BLaER1 (cell line): ENCODE data around the gene TTYH1.

Experiments
- H3K27ac ChIP-seq: shearing (Covaris generic); formaldehyde crosslinking; 2 replicates; pipeline ENCODE4 v1.8.1; 2022
- H3K27me3 ChIP-seq: shearing (Covaris generic); formaldehyde crosslinking; 2 replicates; pipeline ENCODE4 v1.8.1; 2022
- H3K36me3 ChIP-seq: shearing (Covaris generic); formaldehyde crosslinking; 2 replicates; pipeline ENCODE4 v1.8.1; 2022
- H3K4me1 ChIP-seq: shearing (Covaris generic); formaldehyde crosslinking; 2 replicates; pipeline ENCODE4 v1.8.1; 2022
- H3K4me2 ChIP-seq: shearing (Covaris generic); formaldehyde crosslinking; 2 replicates; pipeline ENCODE4 v1.8.1; 2022
- H3K4me3 ChIP-seq: shearing (Covaris generic); formaldehyde crosslinking; 2 replicates; pipeline ENCODE4 v1.8.1; 2022
- H3K9ac ChIP-seq: shearing (Covaris generic); formaldehyde crosslinking; 2 replicates; pipeline ENCODE4 v1.8.1; 2022
- H3K9me3 ChIP-seq: shearing (Covaris generic); formaldehyde crosslinking; 2 replicates; pipeline ENCODE4 v1.8.1; 2022
- H4K20me1 ChIP-seq: shearing (Covaris generic); formaldehyde crosslinking; 2 replicates; pipeline ENCODE4 v1.8.1; 2022
- Cebpa-rat ChIP-seq: shearing (Covaris generic); IDR thresholded peaks from 2 replicates; pipeline ENCODE4 v1.8.1; 2022

TTYH1 gene

DNA sequence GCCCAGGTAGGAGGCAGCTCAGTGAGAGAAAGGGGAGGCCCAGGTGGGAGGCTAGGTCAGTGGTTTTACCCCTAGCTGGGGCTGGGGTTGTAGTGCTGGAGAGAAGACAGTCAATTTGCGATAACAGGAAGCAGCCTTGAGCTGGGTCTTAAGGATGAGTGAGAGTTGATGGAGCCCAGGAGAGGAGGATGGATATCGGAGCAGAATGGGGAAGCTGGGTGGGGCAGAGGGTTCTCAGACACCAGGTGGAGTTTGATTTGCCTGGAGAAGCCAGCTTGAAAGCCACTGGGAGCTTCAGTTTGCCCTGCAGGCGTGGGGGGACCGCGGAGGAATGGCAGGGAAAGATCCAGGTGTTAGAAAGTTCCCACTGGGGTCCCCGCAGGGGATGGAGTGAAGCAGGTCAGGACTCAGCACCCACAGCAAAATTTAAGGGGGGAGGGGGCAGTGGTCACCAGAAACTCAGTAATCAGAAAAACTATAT is 58.7 kb downstream of the TTYH1 start:
- no peak overlapping the region for H3K4me3 ChIP-seq
- H3K4me1 ChIP-seq: peaks cover 40% of the 10 kb centered on the region
- no peaks in the 10 kb centered on the region for H3K36me3 ChIP-seq
- no peak overlapping the region for H3K9ac ChIP-seq
- no peaks in the 10 kb centered on the region for H4K20me1 ChIP-seq
- H3K4me2 ChIP-seq: peak overlapping the region; percentile 80
- H3K9me3 ChIP-seq: no peaks in the 10 kb centered on the region
- TF ChIP-seq Cebpa-rat: no peak
- peak overlapping the region; percentile 68 for H3K27ac ChIP-seq
- H3K27me3 ChIP-seq: no peaks in the 10 kb centered on the region

DNA sequence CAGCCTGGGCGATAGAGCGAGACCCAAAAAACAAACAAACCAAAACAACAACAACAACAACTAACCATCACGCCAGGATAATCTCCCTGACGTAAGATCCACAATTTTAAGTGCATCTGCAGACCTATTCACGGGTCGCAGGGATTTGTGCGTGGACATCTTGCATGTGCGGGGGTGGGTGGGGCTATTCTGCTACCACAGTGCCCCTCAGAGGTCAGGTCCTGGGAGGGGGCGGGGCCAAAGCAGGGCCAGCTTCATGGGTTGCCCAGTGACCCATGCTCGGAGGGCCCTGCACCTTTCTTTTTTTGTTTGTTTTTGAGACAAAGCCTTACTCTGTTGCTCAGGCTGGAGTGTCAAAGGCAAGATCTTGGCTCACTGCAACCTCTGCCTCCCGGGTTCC is 60.4 kb downstream of the TTYH1 start:
- Histone ChIP-seq H3K9ac (no peak overlapping the region), H3K9me3 (no peaks in the 10 kb centered on the region), H4K20me1 (no peaks in the 10 kb centered on the region), H3K36me3 (no peaks in the 10 kb centered on the region), H3K27ac (no peak overlapping the region), H3K4me3 (no peak overlapping the region), H3K4me1 (peaks cover 32% of the 10 kb centered on the region), H3K27me3 (no peaks in the 10 kb centered on the region), H3K4me2 (no peak overlapping the region)
- no peak for TF ChIP-seq Cebpa-rat

DNA sequence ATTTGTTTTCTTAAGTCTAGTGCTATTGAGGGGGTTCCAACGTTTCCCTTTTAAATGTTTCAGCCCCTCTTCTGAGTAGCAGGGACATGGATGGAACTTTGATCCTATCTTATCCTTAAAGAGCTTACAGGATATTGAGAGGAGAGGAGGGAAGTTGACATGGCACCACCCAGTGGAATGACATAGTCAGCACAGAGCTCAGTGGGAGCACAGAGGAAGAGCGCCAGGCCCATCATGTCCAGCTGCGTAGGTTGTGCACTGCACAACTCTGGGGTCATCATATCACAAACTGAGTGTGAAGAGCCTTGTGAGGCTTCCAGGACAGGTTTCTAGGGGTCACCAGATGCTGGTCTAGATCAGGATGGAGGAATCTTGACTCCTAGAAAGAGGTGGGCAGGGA is 62.4 kb downstream of the TTYH1 start:
- Histone ChIP-seq H3K4me2 (no peak overlapping the region), H3K9ac (no peak overlapping the region), H3K27ac (no peak overlapping the region), H4K20me1 (no peaks in the 10 kb centered on the region), H3K9me3 (no peaks in the 10 kb centered on the region), H3K4me1 (peaks cover 42% of the 10 kb centered on the region), H3K4me3 (no peak overlapping the region), H3K36me3 (no peaks in the 10 kb centered on the region), H3K27me3 (no peaks in the 10 kb centered on the region)
- no peak for TF ChIP-seq Cebpa-rat

DNA sequence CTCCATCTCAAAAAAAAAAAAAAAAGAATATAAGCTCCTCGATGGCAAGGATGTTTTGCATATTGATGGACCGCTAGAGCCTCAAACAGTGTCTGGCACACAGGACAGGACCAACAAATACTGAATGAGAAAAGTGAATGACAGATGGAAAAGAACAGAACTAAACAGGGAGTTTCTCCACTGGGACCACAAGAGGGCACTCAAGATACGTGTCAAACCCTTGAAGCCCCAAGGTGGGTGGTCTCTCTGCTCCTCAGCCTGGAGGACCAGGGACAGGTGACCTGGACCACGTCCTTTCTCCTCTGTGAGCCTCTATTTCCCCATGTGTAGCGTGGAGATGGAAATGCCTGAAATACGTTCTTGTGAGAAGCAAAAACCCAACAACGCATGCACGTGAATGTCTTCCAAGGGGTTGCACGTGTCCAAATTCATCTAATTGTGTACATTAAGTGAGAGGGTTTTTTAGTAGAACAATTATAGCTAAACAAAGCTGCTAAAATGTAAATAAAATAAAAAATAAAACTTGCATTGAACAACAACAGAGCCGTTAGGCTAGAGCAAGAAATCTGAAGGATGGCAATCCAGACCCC is 63.5 kb downstream of the TTYH1 start:
- H3K27ac ChIP-seq: no peak overlapping the region
- TF ChIP-seq Cebpa-rat: no peak
- H3K4me2 ChIP-seq: no peak overlapping the region
- H3K36me3 ChIP-seq: no peaks in the 10 kb centered on the region
- H3K9ac ChIP-seq: no peak overlapping the region
- H4K20me1 ChIP-seq: no peaks in the 10 kb centered on the region
- H3K27me3 ChIP-seq: no peaks in the 10 kb centered on the region
- peaks cover 42% of the 10 kb centered on the region for H3K4me1 ChIP-seq
- no peaks in the 10 kb centered on the region for H3K9me3 ChIP-seq
- no peak overlapping the region for H3K4me3 ChIP-seq

DNA sequence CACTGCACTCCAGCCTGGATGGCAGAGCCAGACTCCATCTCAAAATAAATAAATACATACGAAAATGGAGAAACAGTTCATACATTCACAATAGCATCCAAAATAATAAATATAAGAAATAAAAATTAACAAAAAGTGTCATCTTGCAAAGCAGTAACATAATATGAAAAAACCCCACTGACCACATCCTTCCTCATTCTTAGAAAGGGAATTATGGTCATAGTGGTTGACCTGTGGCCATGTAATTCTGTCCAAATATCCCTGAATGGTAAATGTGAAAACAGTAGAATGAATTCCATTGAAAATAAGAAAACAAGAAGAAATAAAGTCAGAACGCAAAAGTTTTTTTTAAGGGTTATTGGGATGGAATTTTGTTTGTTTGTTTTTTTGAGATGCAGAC is 64.8 kb downstream of the TTYH1 start:
- H4K20me1 ChIP-seq: no peaks in the 10 kb centered on the region
- H3K4me2 ChIP-seq: no peak overlapping the region

DNA sequence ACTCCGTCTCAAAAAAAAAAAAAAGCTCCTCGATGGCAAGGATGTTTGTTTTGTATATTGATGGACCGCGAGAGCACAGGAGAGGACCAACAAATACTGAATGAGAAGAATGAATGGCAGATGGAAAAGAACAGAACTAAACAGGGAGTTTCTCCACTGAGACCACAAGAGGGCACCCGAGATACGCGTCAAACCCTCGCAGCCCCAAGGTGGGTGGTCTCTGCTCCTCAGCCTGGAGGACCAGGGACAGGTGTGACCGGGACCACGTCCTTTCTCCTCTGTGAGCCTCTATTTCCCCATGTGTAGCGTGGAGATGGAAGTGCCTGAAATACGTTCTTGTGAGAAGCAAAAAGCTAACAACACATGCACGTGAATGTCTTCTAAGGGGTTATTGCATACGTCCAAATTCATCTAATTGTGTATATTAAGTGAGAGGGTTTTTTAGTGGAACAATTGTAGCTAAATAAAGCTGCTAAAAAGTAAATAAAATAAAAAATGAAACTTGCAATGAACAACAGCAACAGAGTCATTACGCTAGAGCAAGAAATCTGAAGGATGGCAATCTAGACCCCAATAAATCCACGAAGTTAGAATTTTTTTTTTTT is 66.2 kb downstream of the TTYH1 start:
- H3K4me2 ChIP-seq: peak overlapping the region; percentile 40; the same call in 1 of the 2 replicates
- no peaks in the 10 kb centered on the region for H4K20me1 ChIP-seq
- H3K4me3 ChIP-seq: no peak overlapping the region
- H3K4me1 ChIP-seq: peaks cover 51% of the 10 kb centered on the region
- H3K27ac ChIP-seq: no peak overlapping the region
- H3K27me3 ChIP-seq: no peaks in the 10 kb centered on the region
- H3K9ac ChIP-seq: no peak overlapping the region
- no peak for TF ChIP-seq Cebpa-rat
- H3K36me3 ChIP-seq: no peaks in the 10 kb centered on the region
- H3K9me3 ChIP-seq: no peaks in the 10 kb centered on the region

More for the DNA sequence above, 64.8 kb downstream of the TTYH1 start:
- Histone ChIP-seq H3K9ac (no peak overlapping the region), H3K4me1 (peaks cover 39% of the 10 kb centered on the region), H3K4me3 (no peak overlapping the region), H3K27ac (no peak overlapping the region), H3K9me3 (no peaks in the 10 kb centered on the region), H3K27me3 (no peaks in the 10 kb centered on the region), H3K36me3 (no peaks in the 10 kb centered on the region)
- no peak for TF ChIP-seq Cebpa-rat

DNA sequence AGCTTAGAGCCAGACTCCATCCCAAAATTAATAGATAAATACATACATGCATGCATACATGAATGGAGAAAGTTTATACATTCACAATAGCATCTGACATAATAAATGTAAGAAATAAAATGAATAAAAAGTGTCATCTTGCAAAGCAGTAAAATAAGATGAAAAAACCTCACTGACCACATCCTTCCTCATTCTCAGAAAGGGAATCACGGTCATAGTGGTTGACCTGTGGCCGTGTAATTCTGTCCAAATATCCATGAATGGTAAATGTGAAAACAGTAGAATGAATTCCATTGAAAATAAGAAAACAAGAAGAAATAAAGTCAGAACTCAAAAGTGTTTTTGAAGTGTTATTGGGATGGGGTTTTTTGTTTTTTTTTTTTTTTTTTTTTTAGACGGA is 67.6 kb downstream of the TTYH1 start:
- H3K27me3 ChIP-seq: no peaks in the 10 kb centered on the region
- TF ChIP-seq Cebpa-rat: no peak
- H3K4me1 ChIP-seq: peaks cover 51% of the 10 kb centered on the region
- H4K20me1 ChIP-seq: no peaks in the 10 kb centered on the region
- H3K4me3 ChIP-seq: no peak overlapping the region
- no peak overlapping the region for H3K27ac ChIP-seq
- H3K9ac ChIP-seq: no peak overlapping the region
- H3K36me3 ChIP-seq: no peaks in the 10 kb centered on the region
- peak overlapping the region; percentile 65 for H3K4me2 ChIP-seq
- H3K9me3 ChIP-seq: no peaks in the 10 kb centered on the region

DNA sequence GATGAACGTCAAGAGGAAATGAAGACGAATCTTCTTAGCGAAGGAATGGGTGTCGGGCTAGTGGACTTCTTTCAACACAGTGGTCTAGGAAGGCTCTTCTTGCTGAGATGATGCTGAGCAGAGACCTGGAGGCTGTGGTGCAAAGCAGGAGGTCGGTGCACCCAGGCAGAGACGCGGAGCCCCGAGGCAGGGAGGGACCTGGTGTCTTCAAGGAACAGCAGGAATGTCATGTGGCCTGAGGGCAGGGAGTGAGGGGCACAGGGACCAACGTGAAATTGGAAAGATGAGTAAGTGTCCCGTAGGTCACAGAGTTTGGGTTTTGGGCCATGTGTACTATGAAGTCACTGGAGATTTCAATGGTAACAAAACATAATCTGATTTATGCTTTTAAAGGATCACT is 69.2 kb downstream of the TTYH1 start:
- Histone ChIP-seq H4K20me1 (no peaks in the 10 kb centered on the region), H3K4me3 (no peak overlapping the region), H3K9me3 (no peaks in the 10 kb centered on the region), H3K27me3 (no peaks in the 10 kb centered on the region), H3K36me3 (no peaks in the 10 kb centered on the region), H3K9ac (no peak overlapping the region), H3K27ac (no peak overlapping the region), H3K4me2 (no peak overlapping the region), H3K4me1 (peaks cover 51% of the 10 kb centered on the region)
- TF ChIP-seq Cebpa-rat: no peak

DNA sequence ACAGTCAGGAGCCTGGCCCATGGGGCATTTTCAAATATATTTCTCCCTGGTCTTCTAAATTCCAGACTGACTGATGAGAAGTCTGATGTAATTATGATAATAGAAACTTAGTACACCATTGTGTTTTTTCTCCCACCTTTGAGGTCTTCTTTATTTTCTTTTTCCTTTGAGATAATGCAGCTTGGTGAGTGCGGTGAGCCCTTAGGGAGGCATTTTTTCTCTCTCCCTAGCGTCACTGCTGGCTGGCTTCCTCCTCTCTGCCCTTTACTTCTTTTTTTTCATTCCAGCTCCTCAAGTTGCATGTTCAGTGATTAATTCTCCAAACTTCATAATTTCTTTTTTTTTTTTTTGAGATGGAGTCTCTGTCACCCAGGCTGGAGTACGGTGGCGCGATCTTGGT is 70.6 kb downstream of the TTYH1 start:
- Histone ChIP-seq H3K9ac (no peak overlapping the region), H3K27ac (no peak overlapping the region), H4K20me1 (no peaks in the 10 kb centered on the region), H3K4me2 (peak overlapping the region; percentile 39), H3K36me3 (no peaks in the 10 kb centered on the region), H3K4me1 (peaks cover 48% of the 10 kb centered on the region), H3K4me3 (no peak overlapping the region), H3K9me3 (no peaks in the 10 kb centered on the region), H3K27me3 (no peaks in the 10 kb centered on the region)
- TF ChIP-seq Cebpa-rat: no peak
